Activated naive CD4-positive, alpha-beta T cell treated with anti-CD3 and anti-CD28 coated beads, Interleukin-2, amount 10 ng/mL, durations not matched to agents 7 days and 5 days (primary cell): ENCODE measurements around the gene DDX59.

Source experiments
- CTCF ChIA-PET: fragments of 350-600 bp; sonication (Branson Sonifier 250); formaldehyde crosslinking; loops from one replicate; lab custom pipeline; 2021; ENCODE audit warnings: antibody characterized with exemption; lab: Charles Lee
- DNase-seq: peaks from one replicate; pipeline ENCODE4 v3.0.0-alpha.2; 2020
- H3K27ac Mint-ChIP-seq: one replicate; pipeline ENCODE4 v1.8.0; 2021; ENCODE audit warnings: mild to moderate bottlenecking, moderate library complexity, mixed read lengths
- H3K27me3 Mint-ChIP-seq: one replicate; pipeline ENCODE4 v1.8.0; 2021; ENCODE audit warnings: mild to moderate bottlenecking, mixed read lengths
- H3K36me3 Mint-ChIP-seq: one replicate; pipeline ENCODE4 v1.8.0; 2021; ENCODE audit warnings: mixed read lengths
- H3K4me1 Mint-ChIP-seq: one replicate; pipeline ENCODE4 v1.8.0; 2021; ENCODE audit warnings: mixed read lengths
- H3K4me3 Mint-ChIP-seq: one replicate; pipeline ENCODE4 v1.8.0; 2021; ENCODE audit warnings: mild to moderate bottlenecking, moderate library complexity, mixed read lengths
- H3K9me3 Mint-ChIP-seq: one replicate; pipeline ENCODE4 v1.8.0; 2021; ENCODE audit warnings: mixed read lengths

The DDX59 gene

DNA sequence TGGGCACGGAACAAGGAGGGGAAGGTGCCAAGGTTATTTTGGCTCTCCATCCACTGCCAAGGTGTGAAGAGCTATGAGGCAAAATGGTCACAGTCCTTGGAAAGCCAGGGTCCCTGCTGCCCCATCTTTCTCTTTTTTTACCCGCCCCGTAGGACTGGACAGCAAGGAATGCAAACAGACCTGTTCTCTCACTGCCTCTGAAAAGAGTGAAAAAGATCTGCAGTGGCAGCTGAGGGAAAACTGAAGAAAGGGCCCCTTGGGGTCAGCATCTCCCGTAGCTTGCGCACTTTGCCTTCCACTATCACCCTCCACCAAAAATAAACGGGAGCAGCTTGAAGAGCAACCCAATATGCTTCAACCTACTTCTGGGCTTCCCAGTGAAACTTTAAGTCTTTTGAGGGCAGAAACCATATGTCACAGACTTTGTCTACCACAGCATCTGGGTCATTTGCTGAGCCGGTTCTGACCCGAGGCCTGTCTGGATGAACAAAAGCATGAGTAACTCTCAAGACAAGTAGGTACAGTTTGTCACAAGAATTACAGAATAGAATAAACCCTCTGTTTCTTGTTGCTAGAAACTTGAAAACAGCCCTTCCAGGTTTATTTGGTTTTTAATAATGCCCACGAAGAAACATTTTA is 39.7 kb downstream of the DDX59 start:
- H3K4me3 Mint-ChIP-seq = no peak overlapping the region
- no peaks in the 10 kb centered on the region for H3K9me3 Mint-ChIP-seq
- CTCF ChIA-PET = no interaction called here
- H3K27ac Mint-ChIP-seq = no peak overlapping the region
- peaks cover 9% of the 10 kb centered on the region for H3K27me3 Mint-ChIP-seq
- H3K36me3 Mint-ChIP-seq = no peaks in the 10 kb centered on the region
- peaks cover 28% of the 10 kb centered on the region for H3K4me1 Mint-ChIP-seq
- DNase-seq = no peak

DNA sequence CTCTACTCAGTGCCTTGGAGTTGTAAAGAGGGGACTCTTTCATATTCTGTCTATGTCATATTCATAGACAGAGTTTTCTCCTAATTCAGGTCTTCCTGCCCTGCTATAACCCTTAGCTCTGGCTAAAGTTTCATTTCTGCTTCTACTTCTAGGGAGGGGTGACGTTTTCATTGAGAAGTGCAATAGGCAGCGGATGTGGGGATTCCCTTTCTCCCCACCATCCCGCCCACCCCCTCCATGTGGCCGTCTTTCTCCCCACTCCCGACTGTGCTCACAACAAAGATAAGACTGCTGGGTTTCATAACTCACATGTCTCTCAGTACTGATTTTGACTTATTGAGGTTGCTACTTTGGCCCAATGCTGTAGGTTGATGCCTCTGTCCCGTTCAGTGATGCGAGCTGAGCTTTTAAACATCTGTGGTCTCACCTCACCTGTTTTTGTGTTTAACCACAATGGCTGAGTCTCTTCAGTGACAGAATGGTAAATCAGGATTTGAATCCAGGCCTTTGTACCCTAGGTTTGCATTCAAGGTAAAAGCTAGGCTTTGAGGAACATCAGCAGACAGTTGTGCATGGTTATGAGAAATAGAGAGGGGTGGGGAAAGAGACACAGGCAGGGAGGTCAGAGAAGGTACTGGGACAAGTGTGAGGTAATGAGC is 41.4 kb downstream of the DDX59 start:
- Mint-ChIP-seq H3K9me3 (no peaks in the 10 kb centered on the region), H3K27ac (no peak overlapping the region), H3K27me3 (peaks cover 6% of the 10 kb centered on the region), H3K36me3 (no peaks in the 10 kb centered on the region), H3K4me1 (peaks cover 33% of the 10 kb centered on the region), H3K4me3 (no peak overlapping the region)
- CTCF ChIA-PET = interaction anchor here (0.9 to 2.1 kb wide), 4 partner anchors 42 to 486 kb away, joined by 3 to 7 read pairs (median 4); partner anchors contain the start of gene DDX59
- peak; percentile 35 for DNase-seq

DNA sequence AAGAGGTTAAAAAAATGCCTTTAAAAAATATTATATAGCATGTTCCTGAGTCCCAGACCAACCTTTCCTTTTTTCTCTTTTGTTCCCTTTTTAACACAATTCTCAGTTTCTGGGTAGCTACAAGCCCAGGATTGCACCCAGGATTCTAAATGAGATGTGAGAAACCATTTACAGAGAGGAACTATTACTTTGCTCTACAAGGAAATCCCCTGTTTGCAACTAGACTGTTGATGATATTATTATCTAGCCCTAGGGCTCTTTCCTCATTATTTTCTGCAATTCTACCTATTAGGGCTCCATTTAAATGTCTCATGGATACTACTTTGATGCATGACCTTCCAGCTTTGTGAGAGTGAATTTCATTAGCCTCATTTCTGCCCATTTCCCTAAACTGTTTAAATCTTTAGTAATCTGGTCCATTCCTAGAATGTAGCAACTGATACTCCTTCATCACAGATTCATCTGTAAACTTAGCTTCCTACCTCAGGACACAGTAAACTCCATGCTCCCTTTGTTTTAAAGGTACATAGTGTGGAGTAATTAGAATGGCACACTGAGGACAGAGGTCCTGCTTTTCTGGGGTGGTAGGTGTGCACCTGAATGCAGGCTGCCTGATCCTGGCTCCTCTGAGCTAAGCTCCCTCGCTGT is 42.0 kb downstream of the DDX59 start:
- CTCF ChIA-PET = interaction anchor here (0.7 to 2.1 kb wide), 6 partner anchors 43 to 492 kb away, joined by 3 to 7 read pairs (median 4); partner anchors contain the start of gene DDX59
- no peaks in the 10 kb centered on the region for H3K36me3 Mint-ChIP-seq
- H3K27me3 Mint-ChIP-seq = peaks cover 6% of the 10 kb centered on the region
- H3K27ac Mint-ChIP-seq = no peak overlapping the region
- no peak for DNase-seq
- H3K9me3 Mint-ChIP-seq = no peaks in the 10 kb centered on the region
- peaks cover 38% of the 10 kb centered on the region for H3K4me1 Mint-ChIP-seq
- no peak overlapping the region for H3K4me3 Mint-ChIP-seq

DNA sequence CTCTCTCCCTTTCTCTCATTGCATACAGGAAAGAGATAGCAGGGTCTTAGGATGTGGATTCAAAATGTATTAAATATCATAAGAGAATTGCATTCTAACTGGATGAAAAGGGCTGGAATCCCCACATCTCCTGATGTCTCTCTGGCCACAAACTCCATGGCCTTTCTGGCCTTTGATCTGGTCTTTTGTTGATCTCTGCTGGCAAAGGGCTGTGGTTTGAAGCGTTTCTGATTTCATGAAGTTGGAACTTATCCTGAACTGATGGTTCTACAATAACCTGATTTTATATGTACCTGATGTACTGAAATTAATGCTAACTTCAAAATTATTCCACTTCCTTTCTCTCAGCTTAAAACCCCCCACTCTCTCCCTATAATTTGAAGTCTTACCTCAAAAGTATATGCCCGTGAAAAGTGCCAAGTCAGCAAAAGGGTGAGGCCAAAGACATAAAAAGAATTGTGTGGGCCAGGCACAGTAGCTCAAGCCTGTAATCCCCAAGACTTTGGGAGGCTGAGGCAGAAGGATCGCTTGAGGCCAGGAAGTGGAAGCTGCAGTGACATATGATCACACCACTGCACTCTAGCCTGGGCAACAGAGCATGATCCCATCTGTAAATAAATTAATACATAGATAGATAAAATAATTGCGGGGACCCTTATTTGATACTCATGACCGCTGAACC is 42.7 kb downstream of the DDX59 start:
- Mint-ChIP-seq H3K4me3 (no peak overlapping the region), H3K36me3 (no peaks in the 10 kb centered on the region), H3K27ac (no peak overlapping the region), H3K9me3 (no peaks in the 10 kb centered on the region), H3K4me1 (peaks cover 43% of the 10 kb centered on the region), H3K27me3 (peaks cover 6% of the 10 kb centered on the region)
- no peak for DNase-seq
- CTCF ChIA-PET = interaction anchor here (0.7 to 2.1 kb wide), 4 partner anchors 44 to 493 kb away, joined by 3 to 7 read pairs (median 3); partner anchors contain the start of gene DDX59

DNA sequence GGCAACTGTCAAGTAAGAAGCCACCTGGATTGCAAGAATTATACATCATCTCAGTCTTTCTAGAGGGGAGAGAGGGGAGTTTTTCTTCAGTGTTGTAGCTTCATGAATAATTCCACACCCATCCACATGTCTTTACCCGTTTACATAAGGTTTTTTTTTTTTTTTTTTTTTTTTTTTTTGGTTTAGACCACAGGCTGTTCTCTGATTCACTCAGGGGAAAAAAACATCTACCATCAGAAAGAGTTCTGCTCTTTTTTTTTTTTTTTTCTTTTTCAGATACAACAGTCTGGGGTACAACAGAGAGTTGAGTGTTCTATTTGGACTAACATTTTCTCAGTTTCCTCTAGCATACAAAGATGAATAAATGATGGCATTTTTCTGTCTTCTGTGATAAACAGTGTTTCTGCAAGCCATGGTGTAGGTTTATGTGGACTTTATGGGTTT is 44.3 kb downstream of the DDX59 start:
- no peak overlapping the region for H3K27ac Mint-ChIP-seq

DNA sequence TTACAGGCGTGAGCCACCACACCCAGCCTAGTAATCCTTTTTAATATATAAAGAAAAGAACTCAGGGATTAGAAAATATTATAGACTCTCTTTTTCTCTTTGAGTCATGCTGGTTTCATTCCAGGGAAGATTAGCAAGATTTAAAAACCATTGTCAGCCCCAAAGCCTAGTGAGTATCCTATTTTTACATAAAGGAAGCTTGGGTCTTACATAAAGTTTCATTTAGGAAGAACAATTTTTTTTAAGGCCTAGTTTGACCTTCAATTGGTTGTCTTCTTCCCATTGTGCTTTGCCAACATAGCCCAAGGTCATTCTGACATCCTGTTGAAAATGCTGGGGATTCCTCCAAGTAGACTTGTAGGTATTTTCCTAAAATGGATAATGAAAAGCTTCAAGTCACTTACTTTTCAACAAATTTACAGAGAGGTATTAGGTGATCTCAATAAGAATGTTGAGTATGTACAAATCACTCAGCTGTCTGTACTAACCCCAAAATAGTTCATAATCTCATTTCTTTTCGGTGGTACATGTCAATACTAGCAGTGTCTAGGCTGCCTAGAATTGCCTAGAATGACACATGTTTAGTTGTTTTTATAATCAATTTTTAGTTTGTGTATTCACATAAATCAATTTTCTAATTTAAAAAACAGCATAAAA is 44.9 kb downstream of the DDX59 start:
- Mint-ChIP-seq H3K9me3 (no peaks in the 10 kb centered on the region), H3K4me3 (no peak overlapping the region), H3K27me3 (peaks cover 4% of the 10 kb centered on the region), H3K27ac (no peak overlapping the region), H3K36me3 (peaks cover 2% of the 10 kb centered on the region), H3K4me1 (peaks cover 59% of the 10 kb centered on the region)
- DNase-seq = no peak
- CTCF ChIA-PET = interaction anchor here (1.1 to 1.6 kb wide), 2 partner anchors 178 to 214 kb away, joined by 5 to 11 read pairs; no protein-coding TSS in a partner anchor

More for the DNA sequence above, 44.3 kb downstream of the DDX59 start:
- H3K4me1 Mint-ChIP-seq = peaks cover 55% of the 10 kb centered on the region
- CTCF ChIA-PET = interaction anchor here (0.7 to 1.6 kb wide), 3 partner anchors 10 to 213 kb away, joined by 4 to 11 read pairs (median 5); no protein-coding TSS in a partner anchor
- H3K4me3 Mint-ChIP-seq = no peak overlapping the region
- H3K27me3 Mint-ChIP-seq = peaks cover 6% of the 10 kb centered on the region
- no peaks in the 10 kb centered on the region for H3K36me3 Mint-ChIP-seq
- DNase-seq = no peak
- H3K9me3 Mint-ChIP-seq = no peaks in the 10 kb centered on the region

DNA sequence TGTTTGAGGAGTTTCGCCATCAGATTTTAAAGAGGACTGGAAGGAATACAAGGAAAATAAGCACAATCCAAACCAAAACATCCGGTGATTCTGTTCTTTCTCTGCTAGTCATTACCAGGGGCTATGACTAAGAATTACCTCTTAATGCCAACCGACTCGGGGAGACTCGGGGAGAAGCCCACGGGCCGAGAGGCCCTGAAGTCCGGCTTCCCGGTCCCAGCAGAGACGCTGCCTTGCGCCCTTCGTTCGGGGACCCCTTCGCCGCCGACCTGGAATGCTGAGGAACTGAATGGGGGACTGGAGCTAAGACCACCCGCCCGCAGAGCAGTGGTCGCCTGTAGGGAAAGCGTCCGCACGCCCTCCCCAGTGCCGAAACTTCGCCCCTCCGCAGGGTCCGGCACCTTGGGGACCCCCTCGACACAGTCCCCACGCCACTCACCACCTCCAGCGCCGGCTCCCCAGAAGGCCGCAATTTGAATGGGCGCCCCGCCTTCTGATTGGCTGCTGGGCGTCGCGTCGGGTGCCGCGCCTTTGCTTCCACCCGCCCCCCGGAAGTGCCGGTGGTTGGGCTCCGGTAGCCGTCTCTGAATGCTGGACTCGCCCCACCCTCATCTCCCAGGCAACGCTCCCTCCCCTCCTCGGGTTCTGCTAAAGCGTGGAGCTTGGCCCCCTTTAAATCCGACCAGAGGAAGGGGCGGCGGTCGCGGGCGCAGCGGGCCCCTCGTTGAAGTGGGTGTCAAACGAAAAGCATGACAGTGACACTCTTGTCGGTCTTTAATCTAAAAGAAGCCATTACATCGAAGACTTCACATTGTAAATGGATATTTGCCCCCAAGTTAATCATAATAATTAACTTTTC is 49.2 kb downstream of the DDX59 start, which contains the start of gene KIF14:
KIF14 (minus strand) TSS at position 479 of the 859 bp plus-strand sequence. CDS start 2,028 bp downstream, outside the sequence.
- H3K27me3 Mint-ChIP-seq = no peaks in the 10 kb centered on the region
- CTCF ChIA-PET = interaction anchor here (1.7 to 3.6 kb wide), 3 partner anchors 53 to 187 kb away, joined by 7 to 77 read pairs (median 14); no protein-coding TSS in a partner anchor

DNA sequence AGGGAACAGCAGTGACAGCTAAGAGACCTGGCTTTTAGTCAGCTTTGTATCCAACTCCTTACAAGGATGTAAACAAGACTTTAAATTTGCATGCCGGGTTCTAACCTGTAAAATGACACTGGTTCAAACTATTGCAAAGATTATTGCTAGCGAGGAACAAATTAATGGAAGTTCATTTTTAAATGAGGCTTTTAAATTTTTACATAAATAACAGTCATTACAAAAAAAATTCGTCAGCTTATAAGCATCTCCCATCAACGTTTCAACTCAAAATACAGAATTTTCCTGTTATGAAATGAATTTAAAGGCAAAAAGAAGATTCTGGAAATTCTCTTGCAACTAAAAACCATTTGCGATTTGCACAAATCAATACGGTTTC is 49.8 kb downstream of the DDX59 start:
- peaks cover 39% of the 10 kb centered on the region for H3K36me3 Mint-ChIP-seq
- H3K27me3 Mint-ChIP-seq = no peaks in the 10 kb centered on the region
- peak overlapping the region; percentile 91 for H3K27ac Mint-ChIP-seq
- no peaks in the 10 kb centered on the region for H3K9me3 Mint-ChIP-seq
- CTCF ChIA-PET = no interaction called here
- no peak for DNase-seq
- peak overlapping the region; percentile 91 for H3K4me3 Mint-ChIP-seq
- H3K4me1 Mint-ChIP-seq = peaks cover 69% of the 10 kb centered on the region

More for the DNA sequence above, 49.2 kb downstream of the DDX59 start, which contains the start of gene KIF14:
- peaks cover 74% of the 10 kb centered on the region for H3K4me1 Mint-ChIP-seq
- H3K27ac Mint-ChIP-seq = peak within 1 kb of the TSS; percentile 91
- H3K9me3 Mint-ChIP-seq = no peaks in the 10 kb centered on the region
- peak; percentile 98 for DNase-seq
- peak within 1 kb of the TSS; percentile 91 for H3K4me3 Mint-ChIP-seq
- H3K36me3 Mint-ChIP-seq = peaks cover 33% of the 10 kb centered on the region

DNA sequence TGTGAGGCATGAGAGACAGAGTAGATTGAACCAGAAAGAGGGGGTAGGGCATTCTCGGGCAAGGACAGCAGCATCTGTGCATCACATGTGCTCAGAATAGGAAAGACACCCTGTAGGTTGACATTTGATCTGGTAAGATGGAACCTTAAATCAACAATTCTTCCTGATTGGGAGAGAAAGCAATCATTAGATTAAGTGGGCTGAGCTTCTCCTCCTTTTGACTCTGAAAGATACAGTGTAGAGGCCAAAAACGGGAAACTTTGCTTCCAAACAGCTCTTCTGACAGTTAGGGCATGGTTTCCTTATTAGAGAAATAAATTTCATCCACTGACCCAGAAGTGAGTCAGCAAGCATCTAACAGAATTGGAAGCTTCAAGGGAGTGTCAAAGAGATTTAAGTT is 58.9 kb downstream of the DDX59 start:
- CTCF ChIA-PET = interaction anchor here (0.5 to 1.7 kb wide), 3 partner anchors 12 to 195 kb away, joined by 3 to 7 read pairs (median 5); no protein-coding TSS in a partner anchor
- Mint-ChIP-seq H3K27me3 (no peaks in the 10 kb centered on the region), H3K9me3 (no peaks in the 10 kb centered on the region), H3K4me1 (peaks cover 3% of the 10 kb centered on the region), H3K36me3 (peaks cover 60% of the 10 kb centered on the region), H3K27ac (no peak overlapping the region), H3K4me3 (no peak overlapping the region)
- no peak for DNase-seq

DNA sequence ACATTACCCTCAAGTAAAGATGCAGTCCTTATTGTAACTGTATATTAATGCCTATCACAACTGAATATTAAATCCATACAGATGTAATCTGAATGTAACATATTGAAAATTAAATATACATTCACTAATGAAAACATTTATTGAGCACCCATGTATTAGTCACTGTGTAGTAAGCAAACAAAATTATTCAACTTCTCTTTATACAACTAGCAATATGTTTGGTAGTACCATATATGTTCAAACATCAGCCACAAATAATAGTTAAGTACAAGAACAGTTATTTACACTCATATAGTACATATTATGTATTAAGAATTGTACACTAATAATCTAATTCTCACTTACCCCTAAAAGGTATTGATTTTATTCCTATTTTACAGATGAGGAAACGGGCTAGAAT is 67.1 kb downstream of the DDX59 start:
- no peak overlapping the region for H3K4me3 Mint-ChIP-seq
- DNase-seq = no peak
- H3K27me3 Mint-ChIP-seq = no peaks in the 10 kb centered on the region
- no peaks in the 10 kb centered on the region for H3K9me3 Mint-ChIP-seq
- H3K27ac Mint-ChIP-seq = no peak overlapping the region
- CTCF ChIA-PET = no interaction called here
- no peaks in the 10 kb centered on the region for H3K4me1 Mint-ChIP-seq
- peaks cover 49% of the 10 kb centered on the region for H3K36me3 Mint-ChIP-seq
